CD4-positive, CD25-positive, alpha-beta regulatory T cell (primary cell): ENCODE measurements around the gene CDK10. TPM values are rescaled to one million over a fixed set of nuclear protein-coding genes. Genes with fewer than 3 reads are reported as not detected.

Source experiments
- ATAC-seq, 2 donors: fragments of 150-1000 bp; cut with Tn5 transposase; one replicate each; pipeline ENCODE4 v1.10.0; 2021; ENCODE audit warnings: low read depth in 2 of 2, moderate number of reproducible peaks in 2 of 2, moderate library complexity in 1 of 2
- DNase-seq, 3 donors: peaks; one replicate each; pipeline versions ENCODE4 v3.0.0 to v3.0.0-alpha.2; 2012 to 2022; ENCODE audit warnings: mixed read lengths in 1 of 3
- H3K27ac ChIP-seq: one replicate; pipeline ENCODE4 v1.7.0; 2013; ENCODE audit warnings: mild to moderate bottlenecking, low read length; ENCODE audit not compliant: insufficient read depth, poor library complexity, severe bottlenecking
- H3K27me3 ChIP-seq: one replicate; pipeline ENCODE4 v1.7.0; 2013; ENCODE audit warnings: low read length; ENCODE audit not compliant: control insufficient read depth, insufficient read depth
- H3K36me3 ChIP-seq: one replicate; pipeline ENCODE4 v1.7.0; 2013; ENCODE audit warnings: mild to moderate bottlenecking, low read length, moderate library complexity; ENCODE audit not compliant: control insufficient read depth, insufficient read depth
- H3K4me1 ChIP-seq: 2 replicates; pipeline ENCODE4 v1.7.0; 2013; ENCODE audit warnings: mild to moderate bottlenecking, low read length; ENCODE audit not compliant: insufficient read depth, control insufficient read depth, poor library complexity, severe bottlenecking
- H3K4me3 ChIP-seq: one replicate; pipeline ENCODE4 v1.7.0; 2013; ENCODE audit warnings: low read depth, mild to moderate bottlenecking, low read length, moderate library complexity
- H3K9me3 ChIP-seq, 2 experiments: 1 replicate in 1 of 2; 2 replicates in 1 of 2; pipeline ENCODE4 v1.7.0; 2013; ENCODE audit warnings: low read length in 2 of 2, mild to moderate bottlenecking in 1 of 2, moderate library complexity in 1 of 2; ENCODE audit not compliant: control insufficient read depth in 2 of 2
- H3K27ac Mint-ChIP-seq, 3 donors: one replicate each; pipeline ENCODE4 v1.8.0; 2020 to 2022; ENCODE audit warnings: mild to moderate bottlenecking in 3 of 3, mixed read lengths in 3 of 3, moderate library complexity in 2 of 3
- H3K27me3 Mint-ChIP-seq: one replicate; pipeline ENCODE4 v1.8.0; 2022; ENCODE audit warnings: mild to moderate bottlenecking, mixed read lengths
- H3K36me3 Mint-ChIP-seq: one replicate; pipeline ENCODE4 v1.8.0; 2020; ENCODE audit warnings: mixed read lengths
- H3K4me1 Mint-ChIP-seq, 4 donors: one replicate each; pipeline ENCODE4 v1.8.0; 2020 to 2022; ENCODE audit warnings: mixed read lengths in 4 of 4, mild to moderate bottlenecking in 1 of 4
- H3K4me3 Mint-ChIP-seq, 4 donors: one replicate each; pipeline ENCODE4 v1.8.0; 2020 to 2022; ENCODE audit warnings: mild to moderate bottlenecking in 4 of 4, mixed read lengths in 4 of 4, moderate library complexity in 3 of 4
- H3K9me3 Mint-ChIP-seq, 7 donors: one replicate each; pipeline ENCODE4 v1.8.0; 2020 to 2022; ENCODE audit warnings: mixed read lengths in 7 of 7, mild to moderate bottlenecking in 3 of 7, moderate library complexity in 2 of 7
- polyA plus RNA-seq, 4 donors: library from polyadenylated mRNA; unstranded; fragments of 300-500 nt; fragmentation: Illumina TruSeq; gene quantifications; one replicate each; pipeline ENCODE4 v1.2.3, GENCODE V29; 2021
- total RNA-seq: library from RNA; stranded (reverse); gene quantifications from one replicate; pipeline ENCODE4 v1.2.3, GENCODE V29; 2022

CDK10 gene
- total and polyA plus RNA-seq, 5 donors from 2014 or later = 20.5 to 97.5 (median 24.4) TPM

- H3K4me1 Mint-ChIP-seq = peaks cover 0 to 17% (median 3%) of the 10 kb centered on the region in 4 donors
- peaks cover 0 to 1% (median 0%) of the 10 kb centered on the region in 7 donors for H3K9me3 Mint-ChIP-seq
- peaks cover 4% of the 10 kb centered on the region for H3K36me3 Mint-ChIP-seq
- Histone ChIP-seq H3K4me1 (no peaks in the 10 kb centered on the region), H3K4me3 (no peak overlapping the region), H3K27ac (no peak overlapping the region), H3K27me3 (no peaks in the 10 kb centered on the region), H3K36me3 (peaks cover 52% of the 10 kb centered on the region), H3K9me3 (no peaks in the 10 kb centered on the region)
- H3K27ac Mint-ChIP-seq = no peak overlapping the region
- ATAC-seq = no peak
- H3K4me3 Mint-ChIP-seq = no peak overlapping the region
- DNase-seq = no peak
- H3K27me3 Mint-ChIP-seq = no peaks in the 10 kb centered on the region
These were observed 58.3 kb downstream of the CDK10 start for GRCh38 chr16:89744813-89745212.

Other genes starting within 250 kb of the CDK10 start
- gene ANKRD11, start 196.1 kb upstream of the CDK10 start, total RNA-seq = 323 TPM
- 10 to 100 TPM in 3 of 4 donors, 1 to 10 TPM in 1; 8.7 to 19.4 (median 14.3) TPM for gene ANKRD11, start 196.1 kb upstream of the CDK10 start, polyA plus RNA-seq
- 184 TPM for gene SPG7, start 178.3 kb upstream of the CDK10 start, total RNA-seq
- 10 to 100 TPM; 34.4 to 41.4 (median 38.1) TPM for gene SPG7, start 178.3 kb upstream of the CDK10 start, polyA plus RNA-seq
- 3,164 TPM for gene RPL13, start 126.0 kb upstream of the CDK10 start, total RNA-seq
- gene RPL13, start 126.0 kb upstream of the CDK10 start, polyA plus RNA-seq = 1,000 to 10,000 TPM; 3,297 to 6,519 (median 5,004) TPM
- gene CPNE7, start 110.9 kb upstream of the CDK10 start, total RNA-seq = 0.69 TPM
- gene CPNE7, start 110.9 kb upstream of the CDK10 start, polyA plus RNA-seq = under 1 TPM in 3 of 4 donors, not detected in 1; 0.11 to 0.81 (median 0.48) TPM
- gene DPEP1, start 73.0 kb upstream of the CDK10 start, total RNA-seq = not detected
- not detected for gene DPEP1, start 73.0 kb upstream of the CDK10 start, polyA plus RNA-seq
- gene CHMP1A, start 29.0 kb upstream of the CDK10 start, total RNA-seq = 110 TPM
- gene CHMP1A, start 29.0 kb upstream of the CDK10 start, polyA plus RNA-seq = 100 to 1,000 TPM in 1 of 4 donors, 10 to 100 TPM in 3; 77.5 to 111 (median 87.5) TPM
- 7.1 TPM for gene SPATA33, start 28.9 kb upstream of the CDK10 start, total RNA-seq
- gene SPATA33, start 28.9 kb upstream of the CDK10 start, polyA plus RNA-seq = 1 to 10 TPM; 2.0 to 4.4 (median 3.0) TPM
- gene SPATA2L, start 15.0 kb downstream of the CDK10 start, total RNA-seq = 15.6 TPM
- gene SPATA2L, start 15.0 kb downstream of the CDK10 start, polyA plus RNA-seq = 1 to 10 TPM; 5.6 to 8.8 (median 8.1) TPM
- gene VPS9D1, start 34.2 kb downstream of the CDK10 start, total RNA-seq = 22.0 TPM
- gene VPS9D1, start 34.2 kb downstream of the CDK10 start, polyA plus RNA-seq = under 1 TPM; 0.13 to 0.41 (median 0.34) TPM
- gene ZNF276, start 34.8 kb downstream of the CDK10 start, total RNA-seq = 108 TPM
- 10 to 100 TPM; 15.5 to 20.9 (median 19.7) TPM for gene ZNF276, start 34.8 kb downstream of the CDK10 start, polyA plus RNA-seq
- gene FANCA, start 130.0 kb downstream of the CDK10 start, total RNA-seq = 25.4 TPM
- 10 to 100 TPM in 3 of 4 donors, 1 to 10 TPM in 1; 8.9 to 14.7 (median 12.9) TPM for gene FANCA, start 130.0 kb downstream of the CDK10 start, polyA plus RNA-seq
- 0.35 TPM for gene SPIRE2, start 141.8 kb downstream of the CDK10 start, total RNA-seq
- gene SPIRE2, start 141.8 kb downstream of the CDK10 start, polyA plus RNA-seq = not detected
- 431 TPM for gene TCF25, start 186.9 kb downstream of the CDK10 start, total RNA-seq
- 10 to 100 TPM; 75.2 to 99.3 (median 78.3) TPM for gene TCF25, start 186.9 kb downstream of the CDK10 start, polyA plus RNA-seq
- gene MC1R, start 232.2 kb downstream of the CDK10 start, total RNA-seq = 14.9 TPM
- under 1 TPM in 3 of 4 donors, not detected in 1; 0.08 to 0.38 (median 0.18) TPM for gene MC1R, start 232.2 kb downstream of the CDK10 start, polyA plus RNA-seq
- 1.8 TPM for gene TUBB3, start 236.7 kb downstream of the CDK10 start, total RNA-seq
- under 1 TPM in 1 of 4 donors, not detected in 3; 0.22 TPM for gene TUBB3, start 236.7 kb downstream of the CDK10 start, polyA plus RNA-seq